C4-2B (cell line): ENCODE data around the gene NFX1.

Experiments
- H3K27ac ChIP-seq: fragments of 450-650 bp; 2 replicates; pipeline ENCODE4 v1.5.1; 2017
- CTCF ChIP-seq: fragments of 450-650 bp; conservative IDR thresholded peaks from 2 replicates; pipeline ENCODE4 v1.5.1; 2017; ENCODE audit warnings: mild to moderate bottlenecking
- ZFX ChIP-seq: fragments of 450-650 bp; IDR thresholded peaks from 2 replicates; pipeline ENCODE4 v1.6.1; 2017

Gene NFX1

GRCh38 chr9:33408087-33408486, 117.8 kb downstream of the NFX1 start:
- no peak overlapping the region for H3K27ac ChIP-seq
- TF ChIP-seq CTCF (no peak), ZFX (no peak)

- TF ChIP-seq CTCF (no peak), ZFX (no peak)
- H3K27ac ChIP-seq, result peak overlapping the region; percentile 89
These were observed 124.0 kb downstream of the NFX1 start for GRCh38 chr9:33414268-33414667.

- no peak for TF ChIP-seq ZFX
- no peak for TF ChIP-seq CTCF
- peak overlapping the region; percentile 89 for H3K27ac ChIP-seq
These were observed 124.7 kb downstream of the NFX1 start for GRCh38 chr9:33414889-33415500.

GRCh38 chr9:33415501-33416038, 125.3 kb downstream of the NFX1 start:
- no peak for TF ChIP-seq ZFX
- TF ChIP-seq CTCF, result peak; percentile 89
- H3K27ac ChIP-seq, result peak overlapping the region; percentile 89

GRCh38 chr9:33416996-33417395, 126.7 kb downstream of the NFX1 start:
- peak overlapping the region; percentile 89 for H3K27ac ChIP-seq
- no peak for TF ChIP-seq ZFX

GRCh38 chr9:33418090-33418489, 127.8 kb downstream of the NFX1 start:
- TF ChIP-seq ZFX, result no peak
- TF ChIP-seq CTCF, result no peak
- peak overlapping the region; percentile 89; the same call in 1 of the 2 replicates for H3K27ac ChIP-seq

- no peak overlapping the region for H3K27ac ChIP-seq
- TF ChIP-seq ZFX (no peak), CTCF (no peak)
These were observed 129.5 kb downstream of the NFX1 start for GRCh38 chr9:33419708-33420303.
